ENCODE results near the gene SLC22A8. TPM values are rescaled to one million over a fixed set of nuclear protein-coding genes. Genes with fewer than 3 reads are reported as not detected.
"Not testable (repeated sequence)": the region's sequence is repeated elsewhere in the genome, so short reads cannot be mapped to it uniquely, and the experiment has no call there.

Gene SLC22A8, protein sequence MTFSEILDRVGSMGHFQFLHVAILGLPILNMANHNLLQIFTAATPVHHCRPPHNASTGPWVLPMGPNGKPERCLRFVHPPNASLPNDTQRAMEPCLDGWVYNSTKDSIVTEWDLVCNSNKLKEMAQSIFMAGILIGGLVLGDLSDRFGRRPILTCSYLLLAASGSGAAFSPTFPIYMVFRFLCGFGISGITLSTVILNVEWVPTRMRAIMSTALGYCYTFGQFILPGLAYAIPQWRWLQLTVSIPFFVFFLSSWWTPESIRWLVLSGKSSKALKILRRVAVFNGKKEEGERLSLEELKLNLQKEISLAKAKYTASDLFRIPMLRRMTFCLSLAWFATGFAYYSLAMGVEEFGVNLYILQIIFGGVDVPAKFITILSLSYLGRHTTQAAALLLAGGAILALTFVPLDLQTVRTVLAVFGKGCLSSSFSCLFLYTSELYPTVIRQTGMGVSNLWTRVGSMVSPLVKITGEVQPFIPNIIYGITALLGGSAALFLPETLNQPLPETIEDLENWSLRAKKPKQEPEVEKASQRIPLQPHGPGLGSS
- total RNA-seq: not detected in 2 replicates

DNA sequence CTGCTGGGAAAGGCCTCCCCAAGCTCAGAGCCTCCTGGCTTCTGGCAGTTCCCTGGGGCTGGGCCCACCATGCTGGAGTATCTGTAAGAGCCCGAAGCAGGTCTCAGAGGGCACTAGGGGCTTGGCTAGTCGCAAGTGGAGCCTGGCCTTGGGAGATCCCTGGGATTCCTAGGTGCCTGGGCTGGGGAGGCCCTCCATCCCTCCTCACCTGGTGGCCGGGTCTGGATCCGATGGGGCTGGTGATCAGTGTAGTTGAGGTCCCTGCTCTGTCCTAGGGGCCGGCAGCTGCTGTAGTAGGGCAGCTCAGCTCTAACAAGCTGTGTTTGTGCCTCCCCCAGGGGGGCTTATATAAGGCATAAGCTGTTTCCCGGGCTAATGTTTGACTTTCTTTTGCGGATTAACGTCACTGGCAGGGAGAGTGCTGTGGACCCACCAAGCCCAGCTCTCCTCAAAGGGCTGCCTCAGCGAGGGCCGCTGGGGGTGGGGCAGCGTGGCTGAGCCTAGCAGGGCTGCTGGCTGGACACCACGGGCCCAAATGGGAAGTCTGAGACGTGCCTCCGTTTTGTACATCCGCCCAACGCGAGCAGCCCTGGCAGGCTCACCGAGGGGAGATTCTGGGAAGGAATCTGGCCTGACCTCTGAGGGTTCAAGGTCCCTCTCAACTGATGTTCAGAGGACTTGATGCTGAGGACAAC, at the start of gene SLC22A8:
SLC22A8 (minus strand) TSS at position 321 of the 695 bp plus-strand sequence. CDS start 883 bp downstream, outside the sequence.
- DNase-seq: no peak
- Mint-ChIP-seq H3K9me3 (no peaks in the 10 kb centered on the region), H3K4me1 (no peaks in the 10 kb centered on the region), H3K27me3 (peaks cover 8% of the 10 kb centered on the region), H3K27ac (no peak within 1 kb of the TSS), H3K36me3 (ENCODE audit: low read depth) (no peaks in the 10 kb centered on the region), H3K4me3 (no peak within 1 kb of the TSS)
- intact Hi-C loops (cut with micrococcal nuclease): no loop called here

DNA sequence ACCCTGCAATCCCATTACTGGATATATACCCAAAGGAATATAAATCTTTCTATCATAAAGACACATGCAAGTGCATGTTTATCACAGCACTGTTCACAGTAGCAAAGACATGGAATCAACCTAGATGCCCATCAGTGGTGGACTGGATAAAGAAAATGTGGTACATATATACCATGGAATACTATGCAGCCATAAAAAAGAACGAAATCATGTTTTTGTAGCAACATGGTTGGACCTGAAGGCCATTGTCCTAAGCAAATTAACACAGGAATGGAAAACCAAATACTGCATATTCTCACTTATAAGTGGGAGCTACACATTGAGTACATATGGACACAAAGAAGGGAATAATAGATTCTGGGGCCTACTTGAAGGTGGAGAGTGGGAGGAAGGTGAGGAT, 30.6 kb upstream of the SLC22A8 start:
- H3K27me3 Mint-ChIP-seq; DNase-seq; H3K36me3 Mint-ChIP-seq (ENCODE audit: low read depth); H3K4me1 Mint-ChIP-seq; H3K27ac Mint-ChIP-seq; H3K4me3 Mint-ChIP-seq; H3K9me3 Mint-ChIP-seq; intact Hi-C loops (cut with micrococcal nuclease): not testable (repeated sequence)

DNA sequence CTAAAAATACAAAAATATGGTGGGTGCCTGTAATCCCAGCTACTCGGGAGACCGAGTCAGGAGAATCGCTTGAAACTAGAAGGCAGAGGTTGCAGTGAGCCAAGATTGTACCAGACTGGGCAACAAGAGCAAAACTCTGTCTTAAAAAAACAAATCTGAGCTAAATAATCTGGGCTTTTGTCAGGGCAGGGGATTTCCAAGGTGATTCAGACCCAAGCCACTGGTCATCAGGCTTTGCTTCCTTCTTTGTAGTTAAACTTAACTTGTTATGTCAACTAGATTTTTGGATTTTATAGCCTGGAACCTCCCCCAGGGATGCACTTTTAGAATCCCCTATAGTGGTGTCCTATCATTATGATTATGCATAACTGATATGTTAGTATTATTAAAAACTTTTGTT, 27.0 kb upstream of the SLC22A8 start:
- Mint-ChIP-seq H3K36me3 (ENCODE audit: low read depth) (no peaks in the 10 kb centered on the region), H3K9me3 (no peaks in the 10 kb centered on the region), H3K4me3 (no peak overlapping the region), H3K4me1 (no peaks in the 10 kb centered on the region), H3K27ac (no peak overlapping the region), H3K27me3 (peaks cover 22% of the 10 kb centered on the region)
- intact Hi-C loops (cut with micrococcal nuclease): no loop called here
- no peak for DNase-seq

DNA sequence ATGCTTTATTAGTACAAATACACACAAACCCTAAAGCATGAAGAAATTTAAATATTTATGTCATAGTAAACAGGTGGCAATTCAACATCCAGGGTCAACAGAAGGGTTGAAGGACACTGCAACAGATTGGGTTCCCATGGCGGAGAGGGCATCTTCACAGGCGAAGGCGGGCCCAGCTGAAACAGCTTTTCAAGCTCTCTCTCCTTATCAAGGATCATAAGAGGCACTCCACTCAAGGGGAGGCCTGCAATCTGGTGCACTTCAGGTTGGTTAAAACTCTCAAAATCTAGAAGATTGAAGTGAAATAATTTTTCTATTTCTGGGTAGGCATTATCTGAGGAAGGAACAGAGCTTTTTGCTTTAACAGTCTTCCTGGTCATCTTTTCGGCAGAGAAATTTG, 16.8 kb upstream of the SLC22A8 start:
- Mint-ChIP-seq H3K4me1 (peaks cover 2% of the 10 kb centered on the region), H3K27me3 (peaks cover 22% of the 10 kb centered on the region), H3K36me3 (ENCODE audit: low read depth) (no peaks in the 10 kb centered on the region), H3K9me3 (no peaks in the 10 kb centered on the region), H3K4me3 (no peak overlapping the region), H3K27ac (no peak overlapping the region)
- no peak for DNase-seq
- intact Hi-C loops (cut with micrococcal nuclease): no loop called here

DNA sequence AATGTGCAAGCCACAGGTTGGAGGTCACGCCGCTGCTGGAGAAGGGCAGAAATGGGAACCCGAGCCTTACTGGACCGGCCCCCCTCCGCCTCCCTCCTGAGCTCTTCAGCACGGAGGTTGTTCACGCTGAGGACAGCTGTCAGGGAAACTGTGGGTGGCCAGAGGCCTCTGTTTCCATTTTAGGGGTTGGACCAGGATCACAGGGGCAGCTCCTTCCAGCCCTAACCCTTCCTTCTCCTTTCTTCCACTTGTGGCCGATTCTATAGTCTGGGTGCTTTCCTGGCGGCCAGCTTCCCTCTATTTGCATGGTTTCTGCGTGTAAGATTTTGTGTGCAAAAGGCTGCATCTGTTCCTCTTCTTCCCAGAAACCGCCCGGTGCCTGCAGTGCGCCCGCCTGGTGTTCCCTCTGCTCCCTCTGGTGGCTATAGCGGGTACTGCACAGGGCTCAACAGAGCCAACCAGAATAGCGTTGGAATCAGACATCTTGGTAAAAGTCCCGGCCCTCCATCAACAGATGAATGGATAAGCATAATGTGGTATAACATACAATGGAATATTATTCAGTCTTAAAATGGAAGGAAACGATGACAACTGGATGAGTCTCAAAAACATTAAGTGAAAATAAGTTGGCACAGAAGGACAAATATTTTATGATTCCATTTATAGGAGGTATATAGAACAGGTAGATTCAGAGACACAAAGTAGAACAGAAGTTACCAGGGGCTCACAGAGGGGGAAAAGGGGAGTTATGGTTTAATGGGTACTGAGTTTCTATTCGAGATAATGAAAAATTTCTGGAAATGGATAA, 8.4 kb upstream of the SLC22A8 start:
- no peak overlapping the region for H3K27ac Mint-ChIP-seq
- no peak overlapping the region for H3K4me3 Mint-ChIP-seq
- H3K4me1 Mint-ChIP-seq: peaks cover 4% of the 10 kb centered on the region
- intact Hi-C loops (cut with micrococcal nuclease): loop anchor here (1.0 kb wide), 1 partner anchor 118 kb away; no protein-coding TSS in a partner anchor
- peak; percentile 95 for DNase-seq
- H3K36me3 Mint-ChIP-seq (ENCODE audit: low read depth): no peaks in the 10 kb centered on the region
- no peaks in the 10 kb centered on the region for H3K9me3 Mint-ChIP-seq
- peaks cover 7% of the 10 kb centered on the region for H3K27me3 Mint-ChIP-seq

DNA sequence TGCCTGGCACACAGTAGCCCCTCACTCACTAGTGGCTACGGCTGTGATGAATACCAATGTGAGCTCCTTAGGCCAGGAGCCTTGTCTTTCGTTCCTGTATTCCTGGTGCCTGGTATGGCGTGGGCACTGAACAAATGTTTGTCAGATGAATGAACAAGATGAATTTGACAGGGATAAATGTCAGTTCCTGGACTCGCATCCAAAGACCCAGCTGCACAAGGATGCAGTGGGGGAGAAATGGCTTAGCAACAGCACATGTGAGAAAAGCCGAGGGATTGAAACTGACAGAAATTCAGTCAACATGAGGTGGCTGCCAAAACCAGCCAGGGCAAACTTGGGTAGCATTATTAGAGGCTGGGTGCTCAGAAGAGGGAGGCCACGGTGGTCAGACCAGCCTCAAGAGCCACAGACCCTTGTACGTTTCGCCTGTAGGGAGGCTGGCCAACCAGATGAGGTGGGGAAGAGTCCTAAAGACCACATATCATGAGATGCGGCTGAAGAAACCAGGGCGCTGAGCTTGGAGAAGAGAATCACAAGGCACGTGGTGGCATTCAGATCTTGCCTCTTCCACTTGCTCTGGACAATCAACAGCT, 7.7 kb upstream of the SLC22A8 start:
- no peak for DNase-seq
- Mint-ChIP-seq H3K27me3 (peaks cover 10% of the 10 kb centered on the region), H3K27ac (no peak overlapping the region), H3K9me3 (no peaks in the 10 kb centered on the region), H3K4me1 (peaks cover 4% of the 10 kb centered on the region), H3K4me3 (no peak overlapping the region), H3K36me3 (ENCODE audit: low read depth) (no peaks in the 10 kb centered on the region)
- intact Hi-C loops (cut with micrococcal nuclease): no loop called here

DNA sequence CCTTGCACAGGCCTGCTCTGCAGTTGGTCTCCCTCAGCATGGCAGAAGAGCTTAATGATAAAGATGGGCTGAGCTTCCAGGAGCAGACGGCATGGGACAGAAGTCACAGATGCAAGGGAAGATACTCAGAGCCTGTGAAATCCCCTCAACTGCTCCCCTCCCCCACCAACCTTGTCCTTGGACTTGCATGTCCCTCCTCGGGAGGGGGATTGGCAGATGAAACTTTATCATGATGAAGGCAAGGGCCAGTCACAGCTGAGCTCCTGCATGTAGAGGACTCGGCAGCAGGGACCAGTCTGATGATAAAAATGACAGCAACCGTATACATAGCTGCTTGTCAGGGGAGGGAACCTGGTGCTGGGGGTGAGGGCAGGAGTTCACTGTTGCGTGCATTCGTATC, 6.8 kb upstream of the SLC22A8 start:
- DNase-seq: no peak
- Mint-ChIP-seq H3K9me3 (no peaks in the 10 kb centered on the region), H3K27me3 (peaks cover 15% of the 10 kb centered on the region), H3K4me1 (peaks cover 4% of the 10 kb centered on the region), H3K36me3 (ENCODE audit: low read depth) (no peaks in the 10 kb centered on the region), H3K4me3 (no peak overlapping the region), H3K27ac (no peak overlapping the region)
- intact Hi-C loops (cut with micrococcal nuclease): no loop called here

DNA sequence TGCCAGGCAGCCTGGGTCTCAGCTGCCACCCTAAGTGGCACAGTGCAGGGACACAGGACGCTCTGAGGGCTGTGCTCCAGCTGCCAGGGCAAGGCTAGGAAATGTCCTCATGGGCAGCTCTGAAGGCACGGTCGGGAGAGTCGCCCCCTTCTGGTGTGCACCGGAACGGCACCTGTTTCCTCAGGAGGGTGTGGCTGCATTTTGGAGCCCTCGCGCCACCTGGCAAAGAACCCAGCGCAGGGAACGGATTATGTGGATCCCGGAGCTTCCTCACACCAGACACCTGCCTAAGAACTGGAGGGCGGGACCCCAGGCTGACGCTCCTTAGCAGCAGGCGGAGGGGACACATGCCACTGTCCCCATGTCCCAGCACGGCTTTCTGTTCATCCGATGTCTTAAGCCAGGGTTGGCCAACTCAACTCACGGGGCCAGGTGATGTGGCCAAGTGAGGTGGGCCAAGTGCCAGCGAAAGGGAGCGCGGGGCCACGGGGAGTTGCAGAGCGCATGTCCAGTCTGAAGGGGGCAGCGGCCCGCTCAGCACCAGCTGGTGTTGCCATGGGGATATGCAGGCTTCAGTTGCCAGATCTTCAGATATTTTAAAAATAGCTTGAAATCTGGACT, 5.1 kb upstream of the SLC22A8 start:
- no peaks in the 10 kb centered on the region for H3K36me3 Mint-ChIP-seq (ENCODE audit: low read depth)
- peak; percentile 68 for DNase-seq
- intact Hi-C loops (cut with micrococcal nuclease): no loop called here
- H3K4me1 Mint-ChIP-seq: peaks cover 4% of the 10 kb centered on the region
- H3K4me3 Mint-ChIP-seq: no peak overlapping the region
- peaks cover 15% of the 10 kb centered on the region for H3K27me3 Mint-ChIP-seq
- H3K27ac Mint-ChIP-seq: no peak overlapping the region
- H3K9me3 Mint-ChIP-seq: no peaks in the 10 kb centered on the region

DNA sequence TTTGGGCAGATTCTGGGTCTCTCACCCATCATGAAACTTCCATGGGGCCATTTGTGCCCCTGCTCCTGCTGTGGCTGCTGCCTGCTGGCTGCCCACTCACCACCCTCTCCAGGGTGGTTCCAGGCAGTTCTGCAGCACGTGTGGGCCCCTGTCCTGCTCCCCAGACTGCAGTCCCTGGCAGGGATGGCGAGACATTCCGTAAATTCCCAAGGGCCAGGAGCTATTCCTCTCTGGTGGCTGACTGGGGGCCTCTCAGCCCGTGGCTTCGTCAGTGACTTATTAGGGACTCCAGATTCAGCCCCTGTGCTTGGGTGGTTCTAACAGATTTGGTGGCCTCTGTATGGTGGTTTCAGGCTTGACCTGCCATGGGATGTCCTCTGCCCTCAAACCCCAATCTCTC, 3.9 kb upstream of the SLC22A8 start:
- peaks cover 10% of the 10 kb centered on the region for H3K27me3 Mint-ChIP-seq
- no peaks in the 10 kb centered on the region for H3K9me3 Mint-ChIP-seq
- no peak for DNase-seq
- peaks cover 4% of the 10 kb centered on the region for H3K4me1 Mint-ChIP-seq
- intact Hi-C loops (cut with micrococcal nuclease): no loop called here
- no peaks in the 10 kb centered on the region for H3K36me3 Mint-ChIP-seq (ENCODE audit: low read depth)
- no peak overlapping the region for H3K4me3 Mint-ChIP-seq
- H3K27ac Mint-ChIP-seq: no peak overlapping the region

DNA sequence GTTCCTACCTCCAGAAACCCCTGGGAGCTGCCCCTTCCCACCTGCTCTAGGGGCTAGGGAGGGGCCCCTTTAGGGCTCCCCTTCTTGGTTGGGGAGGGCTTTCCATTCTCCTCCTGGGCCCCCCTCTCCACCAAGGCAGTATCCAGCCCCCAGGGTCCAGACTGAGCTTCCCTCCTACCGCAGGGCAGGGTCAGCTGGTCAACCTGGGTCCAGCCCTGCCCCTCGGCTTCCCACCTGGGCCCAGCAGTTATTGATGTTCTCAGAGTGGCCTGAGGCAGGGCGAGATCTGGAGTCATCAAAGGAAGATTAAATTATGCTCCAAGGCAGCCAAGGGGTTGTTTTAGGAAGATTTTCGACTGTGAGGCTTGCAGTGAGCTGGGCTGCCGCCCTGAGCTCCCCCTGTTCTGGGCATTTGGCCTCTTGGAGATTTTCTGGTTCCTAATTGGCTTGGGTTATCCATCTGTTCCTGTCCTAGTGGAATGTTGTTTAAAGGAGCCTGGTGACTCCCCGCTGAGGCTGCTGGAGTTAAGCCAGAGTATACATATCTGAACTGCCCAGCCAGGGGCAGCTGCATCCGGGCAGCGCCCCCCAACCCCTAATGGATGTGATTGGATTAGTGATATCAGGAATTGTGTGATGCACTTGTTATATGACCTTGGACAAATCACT, 1.8 kb upstream of the SLC22A8 start:
- H3K4me1 Mint-ChIP-seq: no peaks in the 10 kb centered on the region
- DNase-seq: no peak
- H3K4me3 Mint-ChIP-seq: no peak overlapping the region
- H3K27me3 Mint-ChIP-seq: peaks cover 8% of the 10 kb centered on the region
- no peaks in the 10 kb centered on the region for H3K9me3 Mint-ChIP-seq
- intact Hi-C loops (cut with micrococcal nuclease): no loop called here
- H3K36me3 Mint-ChIP-seq (ENCODE audit: low read depth): no peaks in the 10 kb centered on the region
- H3K27ac Mint-ChIP-seq: no peak overlapping the region

DNA sequence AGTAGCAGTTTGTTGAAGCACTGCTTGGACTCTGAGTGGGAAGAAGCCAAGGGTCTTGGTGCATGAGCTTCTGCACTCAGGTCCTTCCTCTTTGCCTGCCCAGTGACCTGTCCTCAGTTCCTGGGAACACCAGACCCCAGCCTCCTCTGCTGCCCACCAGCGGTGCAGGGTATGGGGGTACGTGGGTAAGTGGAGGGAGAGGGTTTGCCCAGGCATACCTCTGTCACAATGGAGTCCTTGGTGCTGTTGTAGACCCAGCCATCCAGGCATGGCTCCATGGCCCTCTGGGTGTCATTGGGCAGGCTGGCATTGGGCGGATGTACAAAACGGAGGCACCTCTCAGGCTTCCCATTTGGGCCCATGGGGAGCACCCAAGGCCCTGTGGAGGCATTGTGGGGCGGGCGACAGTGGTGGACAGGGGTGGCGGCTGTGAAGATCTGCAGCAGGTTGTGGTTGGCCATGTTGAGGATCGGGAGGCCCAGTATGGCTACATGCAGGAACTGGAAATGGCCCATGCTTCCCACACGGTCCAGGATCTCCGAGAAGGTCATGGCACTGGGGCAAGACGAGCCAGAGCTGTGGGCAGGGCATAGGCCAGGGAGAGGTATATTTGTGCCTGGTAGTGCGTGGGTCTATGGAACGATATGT, 1.1 kb downstream of the SLC22A8 start:
- Mint-ChIP-seq H3K4me1 (no peaks in the 10 kb centered on the region), H3K9me3 (no peaks in the 10 kb centered on the region), H3K27ac (no peak overlapping the region), H3K27me3 (peaks cover 8% of the 10 kb centered on the region), H3K4me3 (no peak overlapping the region), H3K36me3 (ENCODE audit: low read depth) (no peaks in the 10 kb centered on the region)
- intact Hi-C loops (cut with micrococcal nuclease): no loop called here
- DNase-seq: no peak

DNA sequence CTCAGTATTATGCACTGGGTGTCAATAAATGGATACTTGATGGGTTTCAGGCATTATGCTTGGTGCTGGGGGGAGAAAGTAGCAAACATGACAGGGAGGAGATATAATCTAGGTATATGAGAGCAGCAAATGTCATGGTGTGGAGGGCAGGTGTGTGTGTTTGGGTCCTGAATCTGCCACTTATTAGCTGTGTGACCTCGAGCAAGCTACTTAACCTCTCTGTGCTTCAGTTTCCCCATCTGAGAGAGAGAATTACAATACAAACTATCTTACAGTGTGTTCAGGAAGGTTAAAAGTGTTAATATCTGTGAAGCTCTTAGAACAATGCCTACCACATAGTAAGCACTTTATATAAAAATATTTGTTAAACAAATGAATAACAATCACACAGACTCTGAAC, 2.8 kb downstream of the SLC22A8 start:
- intact Hi-C loops (cut with micrococcal nuclease): no loop called here
- Mint-ChIP-seq H3K27me3 (peaks cover 3% of the 10 kb centered on the region), H3K36me3 (ENCODE audit: low read depth) (no peaks in the 10 kb centered on the region), H3K4me3 (no peak overlapping the region), H3K4me1 (no peaks in the 10 kb centered on the region), H3K27ac (no peak overlapping the region), H3K9me3 (no peaks in the 10 kb centered on the region)
- DNase-seq: no peak
